ENCODE data around the gene TRAF3IP1.

The TRAF3IP1 gene

GRCh38 chr2:238358769-238359168 lies 38.5 kb downstream of the TRAF3IP1 start:
- POLR2A ChIA-PET, result no interaction called here
- H3K27me3 ChIP-seq (replicated peaks in 2 of 5; ENCODE audit: control insufficient read depth in 4 of 5, insufficient read depth in 5 of 5, low read length in 4 of 5), result no peaks in the 10 kb centered on the region
- no peaks in the 10 kb centered on the region for H3K4me1 ChIP-seq (ENCODE audit: control extremely low read depth in 1 of 4, control insufficient read depth in 4 of 4, insufficient read depth in 4 of 4, low read length in 3 of 4)
- no peaks in the 10 kb centered on the region for H3K9me3 ChIP-seq (ENCODE audit: control extremely low read depth in 1 of 5, control insufficient read depth in 4 of 5, insufficient read depth in 2 of 5, low read depth in 1 of 5, low read length in 4 of 5)
- CTCF ChIA-PET, result interaction anchor here (1.3 to 2.2 kb wide), 4 partner anchors 10 to 429 kb away, joined by 3 to 7 read pairs (median 4); no protein-coding TSS in a partner anchor
- no peak overlapping the region for H3K4me3 ChIP-seq (ENCODE audit: control insufficient read depth in 1 of 7, extremely low read depth in 1 of 7, insufficient read depth in 4 of 7, low read depth in 2 of 7, low read length in 6 of 7)
- peaks cover 4 to 9% (median 4%) of the 10 kb centered on the region in 4 experiments for H3K36me3 ChIP-seq (ENCODE audit: control insufficient read depth in 4 of 4, insufficient read depth in 4 of 4, low read length in 3 of 4)
- no peak for DNase-seq
- H3K27ac ChIP-seq (ENCODE audit: insufficient read depth in 1 of 2, low read depth in 1 of 2, low read length in 2 of 2, poor library complexity in 1 of 2, severe bottlenecking in 2 of 2), result no peak overlapping the region
- WGBS (ENCODE audit: insufficient coverage), result 85% methylated on average over 3 of the region's 3 CpGs

GRCh38 chr2:238359403-238359802 lies 39.1 kb downstream of the TRAF3IP1 start:
- POLR2A ChIA-PET, result no interaction called here
- no CpG with 5 or more reads among the region's 3 CpGs for WGBS (ENCODE audit: insufficient coverage)
- CTCF ChIA-PET, result no interaction called here

GRCh38 chr2:238361877-238362276 lies 41.6 kb downstream of the TRAF3IP1 start:
- CTCF ChIA-PET, result interaction anchor here (0.6 to 0.9 kb wide), 3 partner anchors 8 to 1821 kb away, joined by 3 to 4 read pairs (median 3); no protein-coding TSS in a partner anchor
- Histone ChIP-seq H3K4me3 (ENCODE audit: control insufficient read depth in 1 of 7, extremely low read depth in 1 of 7, insufficient read depth in 4 of 7, low read depth in 2 of 7, low read length in 6 of 7) (no peak overlapping the region), H3K9me3 (ENCODE audit: control extremely low read depth in 1 of 5, control insufficient read depth in 4 of 5, insufficient read depth in 2 of 5, low read depth in 1 of 5, low read length in 4 of 5) (no peaks in the 10 kb centered on the region), H3K4me1 (ENCODE audit: control extremely low read depth in 1 of 4, control insufficient read depth in 4 of 4, insufficient read depth in 4 of 4, low read length in 3 of 4) (no peaks in the 10 kb centered on the region), H3K27me3 (replicated peaks in 2 of 5; ENCODE audit: control insufficient read depth in 4 of 5, insufficient read depth in 5 of 5, low read length in 4 of 5) (no peaks in the 10 kb centered on the region), H3K27ac (ENCODE audit: insufficient read depth in 1 of 2, low read depth in 1 of 2, low read length in 2 of 2, poor library complexity in 1 of 2, severe bottlenecking in 2 of 2) (no peak overlapping the region), H3K36me3 (ENCODE audit: control insufficient read depth in 4 of 4, insufficient read depth in 4 of 4, low read length in 3 of 4) (peaks cover 0 to 5% (median 4%) of the 10 kb centered on the region in 4 experiments)
- WGBS (ENCODE audit: insufficient coverage), result 98% methylated on average over 9 of the region's 9 CpGs
- no peak for DNase-seq
- POLR2A ChIA-PET, result no interaction called here

More at GRCh38 chr2:238359403-238359802, 39.1 kb downstream of the TRAF3IP1 start:
- H3K27ac ChIP-seq (ENCODE audit: insufficient read depth in 1 of 2, low read depth in 1 of 2, low read length in 2 of 2, poor library complexity in 1 of 2, severe bottlenecking in 2 of 2), result no peak overlapping the region
- H3K4me1 ChIP-seq (ENCODE audit: control extremely low read depth in 1 of 4, control insufficient read depth in 4 of 4, insufficient read depth in 4 of 4, low read length in 3 of 4), result no peaks in the 10 kb centered on the region
- no peak for DNase-seq
- H3K27me3 ChIP-seq (replicated peaks in 2 of 5; ENCODE audit: control insufficient read depth in 4 of 5, insufficient read depth in 5 of 5, low read length in 4 of 5), result no peaks in the 10 kb centered on the region
- H3K9me3 ChIP-seq (ENCODE audit: control extremely low read depth in 1 of 5, control insufficient read depth in 4 of 5, insufficient read depth in 2 of 5, low read depth in 1 of 5, low read length in 4 of 5), result no peaks in the 10 kb centered on the region
- peaks cover 3 to 9% (median 4%) of the 10 kb centered on the region in 4 experiments for H3K36me3 ChIP-seq (ENCODE audit: control insufficient read depth in 4 of 4, insufficient read depth in 4 of 4, low read length in 3 of 4)
- H3K4me3 ChIP-seq (ENCODE audit: control insufficient read depth in 1 of 7, extremely low read depth in 1 of 7, insufficient read depth in 4 of 7, low read depth in 2 of 7, low read length in 6 of 7), result no peak overlapping the region

GRCh38 chr2:238362626-238363025 lies 42.3 kb downstream of the TRAF3IP1 start:
- Histone ChIP-seq H3K4me1 (ENCODE audit: control extremely low read depth in 1 of 4, control insufficient read depth in 4 of 4, insufficient read depth in 4 of 4, low read length in 3 of 4) (no peaks in the 10 kb centered on the region), H3K4me3 (ENCODE audit: control insufficient read depth in 1 of 7, extremely low read depth in 1 of 7, insufficient read depth in 4 of 7, low read depth in 2 of 7, low read length in 6 of 7) (no peak overlapping the region), H3K36me3 (ENCODE audit: control insufficient read depth in 4 of 4, insufficient read depth in 4 of 4, low read length in 3 of 4) (peaks cover 0 to 5% (median 4%) of the 10 kb centered on the region in 4 experiments), H3K9me3 (ENCODE audit: control extremely low read depth in 1 of 5, control insufficient read depth in 4 of 5, insufficient read depth in 2 of 5, low read depth in 1 of 5, low read length in 4 of 5) (no peaks in the 10 kb centered on the region), H3K27ac (ENCODE audit: insufficient read depth in 1 of 2, low read depth in 1 of 2, low read length in 2 of 2, poor library complexity in 1 of 2, severe bottlenecking in 2 of 2) (no peak overlapping the region), H3K27me3 (replicated peaks in 2 of 5; ENCODE audit: control insufficient read depth in 4 of 5, insufficient read depth in 5 of 5, low read length in 4 of 5) (no peaks in the 10 kb centered on the region)
- ChIA-PET CTCF (interaction anchor here (0.9 to 1.0 kb wide), 3 partner anchors 8 to 13 kb away, joined by 3 to 4 read pairs (median 3); no protein-coding TSS in a partner anchor), POLR2A (no interaction called here)
- no peak for DNase-seq
- WGBS (ENCODE audit: insufficient coverage), result 100% methylated on average over 2 of the region's 7 CpGs

GRCh38 chr2:238369591-238370040 lies 49.3 kb downstream of the TRAF3IP1 start:
- peak overlapping the region in 1 of 7 experiments; percentile 28 for H3K4me3 ChIP-seq (ENCODE audit: control insufficient read depth in 1 of 7, extremely low read depth in 1 of 7, insufficient read depth in 4 of 7, low read depth in 2 of 7, low read length in 6 of 7)
- H3K4me1 ChIP-seq (ENCODE audit: control extremely low read depth in 1 of 4, control insufficient read depth in 4 of 4, insufficient read depth in 4 of 4, low read length in 3 of 4), result peaks cover 0 to 20% (median 0%) of the 10 kb centered on the region in 4 experiments
- H3K9me3 ChIP-seq (ENCODE audit: control extremely low read depth in 1 of 5, control insufficient read depth in 4 of 5, insufficient read depth in 2 of 5, low read depth in 1 of 5, low read length in 4 of 5), result no peaks in the 10 kb centered on the region
- no peak overlapping the region for H3K27ac ChIP-seq (ENCODE audit: insufficient read depth in 1 of 2, low read depth in 1 of 2, low read length in 2 of 2, poor library complexity in 1 of 2, severe bottlenecking in 2 of 2)
- WGBS (ENCODE audit: insufficient coverage), result 65% methylated on average over 6 of the region's 10 CpGs
- H3K36me3 ChIP-seq (ENCODE audit: control insufficient read depth in 4 of 4, insufficient read depth in 4 of 4, low read length in 3 of 4), result no peaks in the 10 kb centered on the region
- ChIA-PET POLR2A (interaction anchor here (0.6 kb wide), 1 partner anchor 46 kb away, joined by 3 read pairs; no protein-coding TSS in a partner anchor), CTCF (interaction anchor here (0.6 to 4.3 kb wide), 21 partner anchors 10 to 415 kb away, joined by 3 to 37 read pairs (median 5); no protein-coding TSS in a partner anchor)
- no peaks in the 10 kb centered on the region for H3K27me3 ChIP-seq (replicated peaks in 2 of 5; ENCODE audit: control insufficient read depth in 4 of 5, insufficient read depth in 5 of 5, low read length in 4 of 5)
- peak in 2 of 3 donors; percentile 22 to 54 for DNase-seq

DNA sequence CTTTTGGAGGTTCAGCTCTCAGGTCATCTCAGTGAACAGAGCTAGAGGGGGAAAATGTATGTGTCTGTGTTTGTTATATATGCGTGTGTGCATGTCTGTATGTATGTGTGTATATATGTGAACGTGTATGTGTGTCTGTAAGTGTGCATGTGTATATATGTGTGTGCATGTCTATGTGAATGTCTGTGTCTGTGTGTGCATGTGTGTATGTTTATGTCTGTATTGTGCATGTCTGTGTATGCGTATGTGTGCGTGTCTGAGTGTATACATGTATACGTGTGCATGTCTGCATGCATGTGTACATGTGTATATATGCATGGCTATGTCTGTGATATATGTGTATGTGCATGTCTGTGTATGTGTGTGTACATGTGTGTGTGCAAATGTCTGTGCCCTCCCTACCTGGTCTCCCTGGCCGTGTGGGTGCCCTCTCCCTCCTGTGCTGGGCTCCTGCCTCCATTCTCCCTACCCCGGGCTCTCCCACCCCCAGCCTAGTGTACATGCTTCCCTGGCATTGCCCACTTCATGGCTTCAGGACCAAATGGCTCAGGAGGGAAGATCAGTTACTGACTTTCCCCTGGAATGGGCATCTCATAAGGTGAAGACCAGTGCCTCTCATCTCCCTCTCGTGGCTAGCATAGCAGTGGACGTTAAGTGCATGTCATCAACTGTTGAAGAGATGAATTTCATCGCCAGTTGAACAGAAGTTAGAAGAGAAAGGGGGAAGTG lies 49.9 kb downstream of the TRAF3IP1 start:
- POLR2A ChIA-PET, result interaction anchor here (0.5 kb wide), 1 partner anchor 67 kb away, joined by 3 read pairs; no protein-coding TSS in a partner anchor
- Histone ChIP-seq H3K4me1 (ENCODE audit: control extremely low read depth in 1 of 4, control insufficient read depth in 4 of 4, insufficient read depth in 4 of 4, low read length in 3 of 4) (peaks cover 0 to 20% (median 0%) of the 10 kb centered on the region in 4 experiments), H3K36me3 (ENCODE audit: control insufficient read depth in 4 of 4, insufficient read depth in 4 of 4, low read length in 3 of 4) (no peaks in the 10 kb centered on the region), H3K4me3 (ENCODE audit: control insufficient read depth in 1 of 7, extremely low read depth in 1 of 7, insufficient read depth in 4 of 7, low read depth in 2 of 7, low read length in 6 of 7) (no peak overlapping the region), H3K27me3 (replicated peaks in 2 of 5; ENCODE audit: control insufficient read depth in 4 of 5, insufficient read depth in 5 of 5, low read length in 4 of 5) (no peaks in the 10 kb centered on the region), H3K9me3 (ENCODE audit: control extremely low read depth in 1 of 5, control insufficient read depth in 4 of 5, insufficient read depth in 2 of 5, low read depth in 1 of 5, low read length in 4 of 5) (no peaks in the 10 kb centered on the region), H3K27ac (ENCODE audit: insufficient read depth in 1 of 2, low read depth in 1 of 2, low read length in 2 of 2, poor library complexity in 1 of 2, severe bottlenecking in 2 of 2) (no peak overlapping the region)
- CTCF ChIA-PET, result interaction anchor here (0.6 to 4.3 kb wide), 29 partner anchors 8 to 415 kb away, joined by 3 to 37 read pairs (median 5); no protein-coding TSS in a partner anchor
- no peak for DNase-seq
- WGBS (ENCODE audit: insufficient coverage), result 67% methylated on average over 6 of the region's 10 CpGs
